ENCODE results near the gene SCRG1.
A peak's percentile ranks its signal among the peaks of the same experiment; 100 is the strongest.

The SCRG1 gene

DNA sequence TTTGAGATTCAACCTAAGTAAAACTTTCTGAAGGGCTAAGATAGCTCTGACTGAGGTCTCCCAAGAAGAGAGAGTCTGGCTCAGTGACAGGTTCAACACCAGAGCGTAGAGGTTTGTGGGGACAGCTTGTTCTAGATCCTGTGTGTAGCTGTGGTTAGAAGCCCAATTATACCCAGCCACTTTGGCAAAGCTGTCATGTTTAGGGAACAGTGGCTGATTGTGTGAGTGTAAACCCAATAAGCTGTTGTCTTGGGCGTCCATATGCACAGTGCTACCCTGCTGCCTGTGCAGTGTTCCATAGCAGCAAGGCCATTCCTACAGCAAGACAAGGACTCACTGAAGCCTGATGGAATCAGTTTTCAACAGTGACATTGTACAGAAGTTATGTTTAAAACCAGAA lies 11.2 kb upstream of the SCRG1 start:
- DNase-seq: no peak

GRCh38 chr4:173405840-173406606 lies 7.1 kb upstream of the SCRG1 start:
- DNase-seq: no peak

GRCh38 chr4:173404296-173404865 lies 5.5 kb upstream of the SCRG1 start:
- DNase-seq: no peak

- no peak for DNase-seq
Observed at GRCh38 chr4:173403051-173403450, 4.1 kb upstream of the SCRG1 start.

GRCh38 chr4:173401063-173401462 lies 2.1 kb upstream of the SCRG1 start:
- DNase-seq: no peak

DNA sequence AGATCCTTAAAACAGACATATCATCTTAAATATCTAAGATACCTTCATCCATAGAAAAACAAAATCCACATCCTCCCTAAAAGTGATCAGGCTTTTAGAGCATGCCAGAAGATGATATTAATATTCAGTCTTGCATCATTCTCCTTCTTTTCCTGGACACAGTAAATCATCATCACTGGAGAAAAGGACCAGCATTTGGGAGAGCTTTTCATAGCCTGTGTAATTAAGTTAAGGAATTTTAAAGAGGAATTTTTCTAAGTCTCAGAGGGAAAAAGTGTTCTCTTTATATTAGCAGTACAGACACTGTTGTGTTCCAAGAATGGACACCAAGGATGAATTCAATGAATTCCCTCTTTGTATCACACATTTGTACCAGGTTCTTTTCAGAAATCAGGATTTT lies 696 bp downstream of the SCRG1 start:
- no peak for DNase-seq

DNA sequence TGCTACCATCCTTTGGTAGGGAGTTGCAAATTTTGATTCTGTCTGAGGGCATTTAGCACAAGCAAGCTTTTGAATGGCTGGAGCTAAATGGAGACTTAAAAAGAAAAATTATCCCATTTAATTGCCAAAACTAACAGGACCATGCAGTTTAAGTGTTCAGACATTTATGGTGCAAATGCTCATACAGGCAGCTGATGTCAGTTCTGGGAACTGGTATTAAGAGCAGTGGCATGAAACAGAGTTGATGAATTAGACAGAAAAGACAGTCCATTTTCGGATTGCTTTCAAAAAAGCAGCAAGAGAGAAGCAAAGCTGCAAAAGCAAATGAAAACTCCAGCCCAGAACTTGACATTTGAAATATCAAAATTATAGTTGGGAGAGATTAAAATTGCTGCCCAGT lies 1.3 kb downstream of the SCRG1 start:
- no peak for DNase-seq

- no peak for DNase-seq
Observed at GRCh38 chr4:173391701-173392100, 7.2 kb downstream of the SCRG1 start.

GRCh38 chr4:173386751-173387150 lies 12.2 kb downstream of the SCRG1 start:
- no peak for DNase-seq

DNA sequence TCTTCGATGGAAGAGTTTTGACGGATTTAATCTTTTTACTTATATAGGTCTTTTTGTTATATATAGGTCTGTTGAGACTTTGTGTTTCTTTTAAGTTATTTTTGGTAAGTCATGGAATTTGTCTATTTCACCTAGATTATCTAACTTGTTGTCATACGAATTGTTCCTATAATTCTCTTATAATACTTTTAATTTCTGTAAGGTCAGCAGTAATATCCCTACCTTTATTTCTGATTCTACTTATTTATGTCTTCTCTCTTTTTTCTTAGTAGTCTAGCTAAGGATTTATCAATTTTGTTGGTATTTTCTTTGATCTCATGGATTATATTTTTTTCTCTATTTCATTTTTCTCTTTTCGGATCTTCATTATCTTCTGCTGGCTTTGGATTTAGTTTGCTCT lies 16.6 kb downstream of the SCRG1 start:
- DNase-seq: no peak

DNA sequence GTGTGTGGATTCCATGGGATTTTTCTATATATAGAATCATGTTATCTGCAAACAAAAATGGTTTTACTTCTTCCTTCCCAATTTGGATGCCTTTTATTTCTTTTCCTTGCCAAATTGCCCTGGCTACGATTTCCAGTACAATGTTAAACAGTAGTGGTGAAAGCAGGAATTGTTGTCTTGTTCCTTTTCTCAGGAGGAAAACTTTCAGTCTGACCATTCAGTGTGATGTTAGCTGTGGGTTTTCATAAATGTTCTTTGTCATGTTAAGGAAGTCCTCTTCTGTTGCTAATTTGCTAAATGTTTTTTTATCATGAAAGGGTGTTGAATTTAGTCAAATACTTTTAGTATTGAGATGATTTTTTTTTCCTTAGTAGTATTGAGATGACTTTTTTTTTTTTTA lies 17.3 kb downstream of the SCRG1 start:
- DNase-seq: no peak

- no peak for DNase-seq
Observed at GRCh38 chr4:173380987-173381386, 17.9 kb downstream of the SCRG1 start.

DNA sequence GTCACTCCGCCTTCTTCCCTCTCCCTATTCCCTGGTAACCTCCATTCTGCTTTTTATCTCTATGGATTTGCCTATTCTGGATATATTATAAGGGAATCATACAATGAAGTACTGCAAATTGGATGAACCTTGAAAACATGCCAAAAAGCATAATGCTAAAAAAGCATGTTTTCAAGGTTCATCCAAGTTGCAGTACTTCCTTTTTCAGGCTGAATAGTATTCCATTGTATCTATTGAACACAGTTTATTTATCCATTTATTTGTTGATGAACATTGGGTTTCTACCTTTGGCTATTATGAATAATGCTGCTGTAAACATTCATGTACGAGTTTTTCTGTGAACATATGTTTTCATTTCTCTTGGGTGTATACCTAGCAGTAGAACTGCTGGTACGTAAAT lies 19.0 kb downstream of the SCRG1 start:
- DNase-seq: no peak

DNA sequence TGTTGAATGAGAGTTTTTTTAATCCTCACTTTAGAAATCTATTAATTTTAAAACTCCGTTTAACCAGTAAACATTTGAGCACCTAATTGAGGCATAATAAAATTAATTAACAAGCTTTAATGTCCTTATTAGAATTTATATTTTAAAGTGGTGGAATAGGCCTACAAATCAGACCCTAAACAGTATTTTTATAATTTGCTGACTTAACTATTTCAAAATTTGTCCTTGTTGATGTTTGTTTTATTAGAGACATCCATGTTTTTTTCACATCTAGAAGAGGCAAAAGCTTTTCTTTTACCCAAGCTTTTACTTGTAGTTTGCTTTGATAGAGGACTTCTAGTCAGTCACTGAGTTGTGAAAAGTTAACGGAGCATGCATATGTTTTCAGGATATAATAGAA lies 24.3 kb downstream of the SCRG1 start:
- no peak for DNase-seq

DNA sequence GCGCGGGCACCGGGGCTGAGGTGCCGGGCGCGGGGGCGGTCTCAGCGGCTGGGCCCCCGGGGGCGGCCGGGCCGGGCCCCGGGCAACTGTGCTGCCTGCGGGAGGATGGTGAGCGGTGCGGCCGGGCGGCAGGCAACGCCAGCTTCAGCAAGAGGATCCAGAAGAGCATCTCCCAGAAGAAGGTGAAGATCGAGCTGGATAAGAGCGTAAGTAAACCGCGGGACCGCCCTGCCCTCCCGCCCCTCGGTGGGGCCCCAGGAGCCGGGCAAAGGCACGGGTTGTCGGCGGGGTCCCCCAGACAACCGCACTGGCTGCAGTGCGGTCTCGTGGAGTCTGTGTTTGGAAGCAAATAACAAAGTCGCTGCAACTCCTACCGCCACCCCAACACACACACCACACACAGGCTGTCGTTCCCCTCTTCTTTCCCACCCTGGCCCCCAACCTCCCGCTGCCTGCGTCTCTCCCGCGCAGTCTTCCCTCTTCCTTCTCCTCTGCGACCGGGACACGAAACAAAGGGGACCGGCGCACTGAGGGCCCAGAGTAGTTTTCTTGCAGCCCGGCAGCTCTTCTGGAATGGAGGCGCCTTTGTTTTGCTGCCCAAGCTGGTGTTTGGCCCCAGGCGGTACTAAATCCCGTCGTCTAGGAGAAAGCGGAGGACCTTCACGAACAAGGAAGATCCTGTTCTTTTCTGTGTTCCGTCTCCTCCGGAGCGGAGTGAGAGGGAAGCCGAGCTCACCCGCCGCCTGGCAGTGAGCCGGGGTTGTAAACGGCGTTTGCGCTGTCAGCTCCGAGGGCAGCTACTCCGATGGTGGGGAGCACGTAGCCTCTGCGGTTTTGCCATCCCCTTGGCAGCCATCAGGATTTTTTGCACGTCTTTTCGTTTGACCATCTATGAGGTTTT lies 27.4 kb downstream of the SCRG1 start:
- peak in 1 of 2 experiments; percentile 45 for DNase-seq

- DNase-seq: peak; percentile 81 to 88
Observed at GRCh38 chr4:173370477-173371291, 28.2 kb downstream of the SCRG1 start, which contains the start of gene SAP30. SAP30 (plus strand) TSS chr4:173370954; CDS start chr4:173371183, 229 bp downstream.

DNA sequence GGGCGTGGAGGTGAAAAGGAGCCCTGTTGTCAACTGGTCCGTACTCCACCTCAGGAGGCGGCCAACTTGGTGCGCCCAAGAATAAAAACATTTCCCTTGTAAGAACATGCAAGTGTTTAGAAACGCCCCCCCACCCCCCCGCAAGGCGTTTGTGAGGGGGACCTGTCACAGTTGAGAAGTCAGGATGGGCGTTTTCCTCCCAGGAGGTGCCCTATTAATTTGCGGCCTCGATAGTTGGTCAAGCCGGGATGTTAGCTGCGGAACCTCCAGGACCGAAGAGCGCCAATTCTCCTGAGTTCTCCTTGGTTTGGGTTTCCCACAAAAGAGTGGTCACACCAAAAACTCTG lies 28.8 kb downstream of the SCRG1 start:
- DNase-seq: peak in 1 of 2 experiments; percentile 67

DNA sequence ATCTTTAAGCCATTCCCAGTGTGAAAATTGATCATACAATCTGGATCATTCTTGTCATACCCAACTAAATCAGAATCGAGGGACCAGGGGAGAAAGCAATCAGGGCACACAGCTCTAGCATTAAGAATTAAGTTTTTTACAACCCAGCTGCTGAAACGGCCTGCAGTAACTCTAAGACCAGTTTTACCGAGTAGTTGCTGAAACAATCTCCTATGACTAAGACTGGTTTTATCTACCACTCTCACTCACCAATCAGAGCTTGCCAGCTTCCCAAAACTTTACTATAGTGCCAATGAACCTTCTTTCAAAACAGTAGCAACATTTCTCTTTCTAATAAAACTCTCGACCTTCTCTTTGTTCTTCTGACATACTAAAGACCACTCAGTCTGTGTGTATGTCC lies 31.0 kb downstream of the SCRG1 start:
- DNase-seq: no peak

DNA sequence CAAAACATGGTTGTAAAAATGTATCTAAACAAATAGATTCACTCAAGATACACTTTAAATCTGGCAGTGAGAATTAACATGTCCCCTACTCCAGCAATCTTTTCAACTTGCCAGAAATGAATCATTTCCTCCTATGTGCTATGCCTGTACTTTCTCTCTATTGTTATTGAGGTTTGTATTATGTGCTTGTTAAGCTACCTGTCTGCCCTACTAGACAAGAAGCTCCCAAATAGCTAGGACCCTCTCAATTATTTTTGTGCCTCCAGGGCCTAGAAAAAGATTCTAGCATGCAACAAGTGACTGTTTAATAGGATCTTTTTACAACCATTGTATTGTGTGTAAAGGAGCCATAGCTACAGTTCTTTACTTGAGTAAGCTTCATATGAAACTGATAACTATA lies 31.6 kb downstream of the SCRG1 start:
- DNase-seq: no peak

DNA sequence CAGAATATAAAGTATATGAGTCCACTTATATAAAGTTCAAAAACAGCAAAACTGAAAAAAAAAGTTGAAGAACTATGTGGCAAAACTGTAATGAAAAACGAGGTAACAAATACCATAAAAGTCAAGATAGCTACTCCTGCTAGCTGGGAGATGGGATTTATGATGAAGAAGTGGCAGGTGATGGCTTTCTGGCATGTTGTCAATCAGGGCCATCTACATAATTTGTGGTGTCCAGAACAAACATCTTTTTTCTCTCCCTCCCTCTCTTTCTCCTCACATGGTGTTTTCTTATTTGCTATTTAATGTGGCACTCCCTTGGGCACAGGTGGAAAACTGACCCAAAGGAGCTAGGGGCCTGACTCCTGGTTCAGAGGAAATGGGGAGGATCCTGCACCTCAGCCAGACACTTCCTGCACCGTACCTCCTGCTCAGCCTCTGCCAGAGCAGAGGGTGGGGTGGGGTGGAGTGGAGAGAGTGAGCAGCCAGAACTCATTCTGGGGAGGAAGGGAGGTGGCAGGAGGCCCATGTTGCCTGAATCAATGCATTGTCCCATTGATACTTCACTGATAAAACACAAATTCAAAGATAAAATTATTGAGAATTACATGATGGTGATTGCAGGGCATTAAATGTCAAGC lies 33.4 kb downstream of the SCRG1 start:
- DNase-seq: no peak

- no peak for DNase-seq
Observed at GRCh38 chr4:173362666-173363065, 36.2 kb downstream of the SCRG1 start.

DNA sequence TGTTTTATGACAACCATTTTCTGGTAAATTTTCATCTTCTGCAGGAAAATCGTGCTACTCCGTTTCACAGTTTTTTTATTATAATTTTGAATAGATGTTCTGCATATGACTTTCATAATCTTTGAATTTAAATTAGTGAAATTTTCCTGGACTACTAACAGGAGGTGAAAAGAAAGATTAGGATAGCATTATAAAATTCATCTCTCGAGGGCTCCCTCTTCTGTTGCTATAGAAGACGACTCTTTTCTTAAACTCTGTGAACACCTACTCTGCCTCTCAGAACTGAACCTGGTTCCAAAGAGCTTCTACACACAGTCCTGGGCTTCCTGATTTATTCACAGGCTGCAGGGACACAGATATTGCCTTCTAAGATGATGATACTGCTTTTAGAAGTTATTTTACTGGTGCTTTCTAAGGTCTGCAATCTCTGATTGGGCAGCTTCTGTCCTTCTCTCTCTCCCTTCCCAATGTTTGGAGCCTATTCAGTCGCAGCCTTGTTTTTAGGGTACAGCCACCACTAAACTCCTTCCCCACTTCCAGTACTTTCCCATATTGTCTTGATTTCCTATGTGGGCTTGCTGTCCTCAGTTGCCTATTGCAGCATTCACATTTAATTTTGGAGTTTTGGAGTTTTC lies 38.2 kb downstream of the SCRG1 start:
- DNase-seq: peak in 1 of 2 experiments; percentile 16
